SKM-1 (cell line): ENCODE data around the gene CCT2.
"Not testable (repeated sequence)": the region's sequence is repeated elsewhere in the genome, so short reads cannot be mapped to it uniquely, and the experiment has no call there.

Experiments used
- DNase-seq: peaks from one replicate; lab custom pipeline; 2025; ENCODE audit not compliant: unreplicated experiment; lab: John Stamatoyannopoulos, UW

Gene CCT2

GRCh38 chr12:69588527-69588926 is 3.3 kb downstream of the CCT2 start:
- no peak for DNase-seq

DNA sequence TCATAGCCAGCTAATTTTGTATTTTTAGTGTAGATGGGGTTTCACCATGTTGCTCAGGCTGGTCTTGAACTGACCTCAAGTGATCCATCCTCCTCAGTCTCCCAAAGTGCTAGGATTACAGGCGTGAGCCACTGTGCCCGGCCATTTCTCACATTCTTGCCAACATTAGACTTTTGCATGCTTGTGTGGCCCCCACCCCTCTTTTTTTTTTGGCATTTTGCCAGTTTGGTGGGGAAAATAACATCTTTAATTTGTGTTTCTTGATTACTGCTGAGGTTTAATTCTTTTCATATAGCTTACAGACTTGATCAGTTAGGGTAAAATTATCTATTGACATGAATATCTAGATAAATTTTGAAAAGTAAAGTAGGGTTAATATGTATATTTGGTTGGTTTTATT is 3.8 kb downstream of the CCT2 start:
- no peak for DNase-seq

GRCh38 chr12:69595689-69596088 is 10.4 kb downstream of the CCT2 start:
- DNase-seq, result no peak

GRCh38 chr12:69598174-69598753 is 13.0 kb downstream of the CCT2 start:
- DNase-seq, result no peak

DNA sequence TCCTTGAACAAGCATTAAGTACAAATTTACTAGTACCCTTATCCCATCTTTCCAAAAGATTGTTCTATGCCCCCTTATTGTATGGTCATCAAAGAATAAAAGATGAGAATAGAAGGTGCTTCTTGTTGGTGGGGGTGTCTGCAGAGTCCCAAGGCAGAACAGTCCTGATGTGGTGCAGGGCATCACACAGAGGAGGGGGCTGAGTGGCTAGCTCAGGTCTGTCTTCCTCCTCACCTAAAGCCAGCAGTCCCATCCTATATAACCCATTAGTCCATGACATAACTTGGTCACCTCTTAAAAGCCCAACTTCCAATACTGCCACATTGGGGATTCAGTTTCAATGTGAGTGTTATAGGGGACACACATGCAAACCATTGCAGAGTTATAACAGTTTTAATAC is 15.5 kb downstream of the CCT2 start:
- DNase-seq, result no peak

- no peak for DNase-seq
Observed at GRCh38 chr12:69601962-69602685, 16.9 kb downstream of the CCT2 start.

DNA sequence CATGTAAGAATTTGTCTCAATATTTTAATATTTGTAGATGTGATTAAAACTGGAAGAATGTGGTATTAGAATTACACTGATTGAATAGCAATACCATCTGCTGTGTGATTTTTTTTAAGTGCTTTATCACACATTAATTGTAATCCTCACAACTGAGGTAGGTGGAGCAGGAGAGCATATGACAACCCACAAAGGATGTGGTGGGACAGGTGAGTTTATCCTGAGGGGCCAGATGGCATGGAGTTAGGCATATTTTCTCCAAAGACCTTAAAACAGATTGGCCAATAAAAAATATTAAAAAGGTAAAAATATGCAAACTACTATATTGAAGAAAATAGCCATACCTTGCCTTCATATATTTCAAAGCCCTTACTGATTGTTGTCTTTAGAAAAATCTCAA is 17.7 kb downstream of the CCT2 start:
- no peak for DNase-seq

DNA sequence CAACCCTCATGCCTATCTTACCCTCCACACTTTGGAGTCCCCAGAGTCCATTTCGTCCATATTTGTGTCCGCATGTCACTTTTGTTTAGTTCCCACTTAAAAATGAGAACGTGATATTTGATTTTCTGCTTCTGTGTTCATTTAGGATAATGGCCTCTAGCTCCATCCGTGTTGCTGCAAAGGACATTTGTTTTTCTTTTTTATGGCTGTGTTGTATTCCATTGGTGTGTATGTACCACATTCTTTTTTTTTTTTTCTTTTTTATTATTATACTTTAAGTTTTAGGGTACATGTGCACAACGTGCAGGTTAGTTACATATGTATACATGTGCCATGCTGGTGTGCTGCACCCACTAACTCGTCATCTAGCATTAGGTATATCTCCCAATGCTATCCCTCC is 18.3 kb downstream of the CCT2 start:
- not testable (repeated sequence) for DNase-seq

DNA sequence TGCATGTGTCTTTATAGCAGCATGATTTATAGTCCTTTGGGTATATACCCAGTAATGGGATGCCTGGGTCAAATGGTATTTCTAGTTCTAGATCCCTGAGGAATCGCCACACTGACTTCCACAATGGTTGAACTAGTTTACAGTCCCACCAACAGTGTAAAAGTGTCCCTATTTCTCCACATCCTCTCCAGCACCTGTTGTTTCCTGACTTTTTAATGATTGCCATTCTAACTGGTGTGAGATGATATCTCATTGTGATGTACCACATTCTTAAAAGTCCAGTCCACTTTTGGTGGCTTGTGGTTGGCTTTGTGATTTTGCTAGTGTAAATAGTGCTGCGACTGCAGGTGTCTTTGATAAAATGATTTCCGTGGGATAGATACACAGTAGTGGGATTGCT is 19.0 kb downstream of the CCT2 start:
- DNase-seq, result not testable (repeated sequence)

DNA sequence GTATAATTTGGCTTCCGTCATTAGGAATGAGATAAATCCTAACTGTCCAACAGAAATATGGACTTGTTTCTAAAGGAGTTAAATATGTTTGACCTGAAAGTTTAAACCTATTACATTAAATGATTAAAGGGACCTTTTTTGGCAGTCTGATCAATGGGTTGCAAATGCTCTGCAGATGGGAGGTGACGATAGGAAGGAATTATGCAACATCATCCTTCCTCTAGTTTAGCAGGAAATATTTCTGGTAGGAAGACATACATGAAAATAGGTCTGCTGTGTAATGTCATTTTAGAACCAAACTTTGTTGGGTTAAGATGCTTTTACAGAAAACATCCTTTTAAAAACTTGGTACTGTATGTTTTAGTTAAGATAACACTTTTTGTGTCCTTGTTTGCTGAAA is 22.9 kb downstream of the CCT2 start:
- no peak for DNase-seq

DNA sequence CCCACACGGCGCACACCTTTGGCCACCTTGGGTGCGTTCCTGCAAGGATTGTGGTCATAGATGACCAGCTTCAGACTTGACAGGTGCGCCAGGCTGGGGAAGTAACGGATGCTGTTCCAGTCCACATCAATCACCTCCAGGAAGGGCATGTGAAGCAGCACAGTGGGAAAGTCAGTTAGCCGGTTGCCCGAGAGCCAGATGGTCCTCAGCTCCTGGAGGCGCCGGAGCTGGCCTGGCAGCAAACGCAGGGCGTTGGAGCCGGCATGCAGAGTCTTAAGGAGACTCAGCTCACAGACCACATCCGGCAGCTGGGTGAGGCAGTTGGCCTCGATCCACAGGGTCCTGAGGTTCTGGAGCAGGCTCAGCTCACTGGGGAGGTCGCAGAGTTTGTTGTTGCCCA is 24.9 kb downstream of the CCT2 start:
- no peak for DNase-seq

DNA sequence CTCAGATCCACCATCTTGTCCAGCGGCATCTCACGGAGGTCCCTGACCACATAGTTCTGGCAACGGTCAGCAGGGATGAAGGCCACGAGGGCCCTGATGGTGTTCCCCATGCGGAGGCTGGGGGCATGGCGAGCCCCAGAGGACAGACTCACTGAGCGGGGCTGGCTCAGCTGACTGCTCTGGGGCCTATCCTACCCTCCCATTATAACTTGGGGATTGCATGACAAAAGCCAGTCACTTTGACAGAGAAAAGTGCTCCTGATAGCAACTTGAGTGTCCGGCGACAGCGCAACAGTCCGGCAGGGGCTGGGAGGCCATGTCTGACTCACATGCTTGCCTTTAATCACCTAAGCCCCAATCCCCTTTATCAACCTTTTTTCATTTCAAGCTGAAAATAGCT is 25.5 kb downstream of the CCT2 start, which contains the start of gene LRRC10:
TSS of gene LRRC10 (minus strand) at position 179 of the 400 bp plus-strand sequence. CDS start at position 110, 69 bp downstream.
- DNase-seq, result no peak

DNA sequence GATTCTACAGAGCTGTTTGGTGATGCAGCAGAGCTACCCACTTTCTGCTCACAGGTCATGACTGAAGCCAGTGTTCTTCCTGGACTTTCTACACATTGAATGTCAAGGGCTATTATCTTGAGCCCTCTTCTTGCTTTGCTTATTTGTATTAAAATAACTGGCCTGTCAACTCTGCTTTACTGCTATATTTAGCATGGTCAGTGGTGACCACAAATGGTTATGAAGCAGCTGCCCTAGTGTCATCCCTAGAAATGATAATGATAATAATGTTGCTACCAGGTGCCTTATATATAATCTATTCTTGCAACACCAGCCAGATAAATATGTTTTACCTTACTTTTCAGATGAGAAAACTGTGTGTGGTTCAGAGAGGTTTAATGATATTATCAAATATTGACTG is 28.1 kb downstream of the CCT2 start:
- no peak for DNase-seq

DNA sequence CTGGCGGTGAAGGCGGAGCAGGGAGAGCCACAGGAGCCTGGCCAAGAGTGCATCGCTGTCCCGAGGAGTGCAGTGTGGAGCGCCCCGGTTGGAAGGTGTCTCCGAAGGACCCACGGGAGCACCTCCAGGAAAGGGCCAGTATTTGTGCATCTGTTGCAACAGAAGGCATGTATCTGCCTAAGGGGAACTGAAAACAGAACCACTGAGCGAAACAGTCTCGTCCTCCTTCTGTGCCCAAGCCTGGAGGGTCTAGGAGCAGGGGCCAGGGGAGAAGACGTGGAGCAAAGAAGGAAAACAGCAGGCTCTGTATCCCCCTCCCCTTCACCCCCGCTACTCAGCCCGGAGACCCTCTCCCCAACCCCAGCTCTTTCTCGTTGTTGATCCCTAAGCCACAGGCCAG is 30.8 kb downstream of the CCT2 start:
- no peak for DNase-seq

- DNase-seq, result no peak
Observed at GRCh38 chr12:69619050-69619449, 33.8 kb downstream of the CCT2 start.

GRCh38 chr12:69620077-69620476 is 34.8 kb downstream of the CCT2 start:
- DNase-seq, result no peak

GRCh38 chr12:69620921-69621320 is 35.7 kb downstream of the CCT2 start:
- DNase-seq, result no peak

DNA sequence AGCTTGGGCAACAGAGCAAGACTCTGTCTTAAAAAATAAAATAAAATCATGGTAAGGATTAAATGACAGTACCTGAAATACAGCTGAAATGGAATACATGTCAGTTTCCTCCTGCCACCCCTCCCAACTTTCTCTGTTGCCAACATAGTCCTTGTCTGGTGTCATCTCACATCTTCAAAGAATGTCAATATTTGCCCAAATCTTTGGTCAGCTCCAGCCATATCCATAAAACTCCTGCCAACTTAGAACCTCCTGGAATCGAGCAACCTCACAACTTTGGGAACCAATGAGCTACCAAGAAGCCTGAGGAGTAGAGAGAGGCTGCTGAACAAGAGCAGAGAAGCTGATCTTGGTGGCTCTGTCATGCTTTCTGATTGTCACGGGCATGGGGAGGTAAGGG is 36.3 kb downstream of the CCT2 start:
- DNase-seq, result no peak

GRCh38 chr12:69623970-69624369 is 38.7 kb downstream of the CCT2 start:
- no peak for DNase-seq

- DNase-seq, result no peak
Observed at GRCh38 chr12:69627501-69627900, 42.2 kb downstream of the CCT2 start.

- DNase-seq, result no peak
Observed at GRCh38 chr12:69630191-69630590, 44.9 kb downstream of the CCT2 start.

GRCh38 chr12:69633061-69633460 is 47.8 kb downstream of the CCT2 start:
- DNase-seq, result no peak
